K562 (cell line): ENCODE measurements around the gene MBP.

Source experiments
- JUN ChIP-seq, 2 experiments: sonication (generic) in 1 of 2; formaldehyde crosslinking in 1 of 2; IDR thresholded peaks; 2 replicates each; pipeline versions ENCODE4 v1.6.1 to v1.8.0; 2012 to 2022; ENCODE audit warnings: borderline replicate concordance in 2 of 2, mild to moderate bottlenecking in 2 of 2, improper control_type of control experiment in 1 of 2, low read depth in 1 of 2, low read length in 1 of 2, missing genetic modification reagents in 1 of 2
- MAZ ChIP-seq, 2 experiments: fragments of 450-650 bp in 1 of 2; sonication (generic) in 1 of 2; formaldehyde crosslinking; IDR thresholded peaks in 1 of 2; conservative IDR thresholded peaks in 1 of 2; 2 replicates each; pipeline versions ENCODE4 v1.4.0 to v1.5.0; 2020; ENCODE audit warnings: mild to moderate bottlenecking in 1 of 2, missing genetic modification reagents in 1 of 2
- ZNF121 ChIP-seq: sonication (generic); formaldehyde crosslinking; conservative IDR thresholded peaks from 2 replicates; pipeline ENCODE4 v1.8.0; 2022; ENCODE audit warnings: missing genetic modification reagents

- no peak for TF ChIP-seq MAZ (CRISPR knock-in tag; conservative IDR thresholded peaks at IDR 0.05 in 1 of 2, IDR thresholded peaks at IDR 0.05 in 1 of 2)
- TF ChIP-seq JUN (IDR thresholded peaks at IDR 0.05; ENCODE audit: borderline replicate concordance, low read depth, low read length), result no peak
- TF ChIP-seq JUN (CRISPR knock-in tag; IDR thresholded peaks at IDR 0.05; ENCODE audit: borderline replicate concordance), result no peak
- no peak for TF ChIP-seq ZNF121 (CRISPR knock-in tag)
Observed at GRCh38 chr18:76959605-76960004, 173.0 kb downstream of the MBP start.
